Measurements from ENCODE around the gene GSTM3.
"Not testable (repeated sequence)": the region's sequence is repeated elsewhere in the genome, so short reads cannot be mapped to it uniquely, and the experiment has no call there.

The GSTM3 gene

DNA sequence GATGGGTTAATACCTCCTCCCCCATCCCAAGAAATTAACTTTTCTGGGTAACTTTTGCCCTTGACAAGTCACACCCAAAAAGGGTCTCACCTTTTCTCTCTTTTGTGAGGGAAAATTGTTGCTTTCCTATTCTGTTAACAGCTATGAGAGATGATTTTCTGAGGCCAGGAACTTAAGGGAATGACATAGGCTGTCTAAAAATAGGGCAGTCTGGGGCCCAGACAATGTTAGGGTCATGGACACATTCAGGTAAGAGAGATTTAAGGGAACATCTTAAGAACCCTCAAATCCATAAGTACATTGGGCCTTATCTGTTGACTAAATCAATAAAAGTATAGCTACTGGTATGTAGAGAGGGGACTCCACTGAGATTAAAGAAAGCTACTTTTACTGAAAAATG is 8.4 kb upstream of the GSTM3 start:
- no peak overlapping the region for H3K4me3 ChIP-seq (ENCODE audit: low read depth, low read length)
- TF ChIP-seq, protein P1, sequence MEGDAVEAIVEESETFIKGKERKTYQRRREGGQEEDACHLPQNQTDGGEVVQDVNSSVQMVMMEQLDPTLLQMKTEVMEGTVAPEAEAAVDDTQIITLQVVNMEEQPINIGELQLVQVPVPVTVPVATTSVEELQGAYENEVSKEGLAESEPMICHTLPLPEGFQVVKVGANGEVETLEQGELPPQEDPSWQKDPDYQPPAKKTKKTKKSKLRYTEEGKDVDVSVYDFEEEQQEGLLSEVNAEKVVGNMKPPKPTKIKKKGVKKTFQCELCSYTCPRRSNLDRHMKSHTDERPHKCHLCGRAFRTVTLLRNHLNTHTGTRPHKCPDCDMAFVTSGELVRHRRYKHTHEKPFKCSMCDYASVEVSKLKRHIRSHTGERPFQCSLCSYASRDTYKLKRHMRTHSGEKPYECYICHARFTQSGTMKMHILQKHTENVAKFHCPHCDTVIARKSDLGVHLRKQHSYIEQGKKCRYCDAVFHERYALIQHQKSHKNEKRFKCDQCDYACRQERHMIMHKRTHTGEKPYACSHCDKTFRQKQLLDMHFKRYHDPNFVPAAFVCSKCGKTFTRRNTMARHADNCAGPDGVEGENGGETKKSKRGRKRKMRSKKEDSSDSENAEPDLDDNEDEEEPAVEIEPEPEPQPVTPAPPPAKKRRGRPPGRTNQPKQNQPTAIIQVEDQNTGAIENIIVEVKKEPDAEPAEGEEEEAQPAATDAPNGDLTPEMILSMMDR (IDR thresholded peaks at IDR 0.05; ENCODE audit: low read depth, low read length), result no peak

- H3K4me3 ChIP-seq (ENCODE audit: low read depth, low read length), result not testable (repeated sequence)
Measured at GRCh38 chr1:109748311-109748710, 7.5 kb upstream of the GSTM3 start.

DNA sequence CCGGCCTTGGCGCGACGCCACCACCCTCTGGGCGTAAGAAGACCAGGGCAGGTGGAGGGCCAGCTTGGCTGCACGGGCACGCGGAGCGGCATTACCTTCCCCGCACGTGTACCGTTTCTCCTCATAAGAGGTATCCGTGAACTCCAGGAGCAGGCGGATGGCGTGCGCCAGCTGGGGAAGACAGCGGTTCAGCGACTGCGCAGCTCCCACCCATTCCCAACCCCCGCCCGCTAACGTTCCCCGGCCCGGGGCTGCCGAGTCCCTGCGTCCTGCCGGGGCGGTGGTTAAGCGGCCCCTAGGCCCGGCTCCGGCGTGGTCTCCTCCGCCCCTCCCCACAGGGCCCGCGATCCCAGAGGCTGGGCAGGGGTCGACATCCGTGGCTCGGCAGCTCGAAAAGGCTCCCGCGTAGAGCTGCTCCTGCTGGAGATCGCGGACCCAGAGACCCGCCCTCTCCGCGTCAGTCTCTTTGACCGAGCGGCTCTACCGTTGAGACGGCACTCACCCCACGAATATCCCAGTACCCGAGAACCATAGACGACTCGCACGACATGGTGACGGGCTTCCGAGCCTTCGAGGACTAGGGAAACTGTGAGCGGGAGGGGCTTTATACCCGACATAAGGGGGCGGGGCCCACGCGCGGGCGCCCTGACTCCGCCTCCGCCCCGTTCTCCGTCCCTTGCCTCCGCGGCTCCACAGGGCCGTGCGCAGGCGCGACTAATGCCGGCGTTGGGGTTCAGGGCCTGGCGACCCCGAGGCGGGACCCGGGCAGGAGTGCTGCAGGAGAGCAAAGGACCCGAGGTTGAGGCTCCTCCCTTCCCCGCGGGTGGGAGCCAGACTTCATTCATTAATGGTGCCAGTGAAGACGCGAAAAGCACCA is 862 bp downstream of the GSTM3 start:
- peak overlapping the region; percentile 76 for H3K4me3 ChIP-seq (ENCODE audit: low read depth, low read length)
- TF ChIP-seq, protein P1 (IDR thresholded peaks at IDR 0.05; ENCODE audit: low read depth, low read length), result no peak

- TF ChIP-seq, protein P1 (IDR thresholded peaks at IDR 0.05; ENCODE audit: low read depth, low read length), result no peak
- no peak overlapping the region for H3K4me3 ChIP-seq (ENCODE audit: low read depth, low read length)
Measured at GRCh38 chr1:109733236-109733870, 7.5 kb downstream of the GSTM3 start.

- no peak overlapping the region for H3K4me3 ChIP-seq (ENCODE audit: low read depth, low read length)
- TF ChIP-seq, protein P1 (IDR thresholded peaks at IDR 0.05; ENCODE audit: low read depth, low read length), result no peak
Measured at GRCh38 chr1:109732390-109732881, 8.4 kb downstream of the GSTM3 start.

DNA sequence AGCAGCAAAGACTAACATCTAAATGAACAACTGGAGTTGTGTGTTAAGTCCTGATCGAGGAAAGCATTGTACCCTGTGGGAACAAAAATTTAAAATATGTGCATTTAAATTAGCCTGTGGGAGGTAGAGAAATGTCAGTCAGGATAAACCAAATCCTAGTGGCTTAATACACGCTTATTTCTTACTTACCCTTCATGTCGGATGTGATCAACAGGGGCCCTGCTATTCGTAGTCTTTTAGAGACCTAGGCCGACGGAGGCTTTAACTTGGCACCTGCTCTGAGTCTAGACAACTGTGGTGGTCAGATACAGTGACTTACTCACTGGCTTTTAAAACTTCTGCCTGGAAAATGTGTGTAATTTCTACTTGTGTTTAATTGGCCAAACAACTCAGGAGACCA is 10.2 kb downstream of the GSTM3 start:
- TF ChIP-seq, protein P1 (IDR thresholded peaks at IDR 0.05; ENCODE audit: low read depth, low read length), result no peak
- no peak overlapping the region for H3K4me3 ChIP-seq (ENCODE audit: low read depth, low read length)

DNA sequence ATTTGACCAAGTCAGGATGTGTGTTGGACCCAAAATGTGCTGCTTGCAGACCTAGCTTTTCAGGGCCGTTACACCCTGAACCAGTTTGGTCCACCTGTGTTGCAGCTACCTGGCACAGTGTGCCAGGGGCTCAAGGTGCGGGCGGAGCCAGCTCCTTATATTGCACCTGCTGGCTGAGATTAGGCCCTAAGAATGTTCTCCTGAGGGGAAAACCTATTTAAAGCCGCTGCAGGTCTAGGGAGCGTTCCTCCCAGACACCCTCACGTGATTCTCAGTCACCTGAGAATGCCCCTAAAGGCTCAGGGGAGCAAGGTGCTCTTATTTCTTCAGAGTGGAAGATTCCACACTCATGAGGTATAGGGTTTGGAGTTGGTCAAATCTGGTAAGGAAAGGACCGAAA is 12.0 kb downstream of the GSTM3 start:
- TF ChIP-seq, protein P1 (IDR thresholded peaks at IDR 0.05; ENCODE audit: low read depth, low read length), result no peak
- H3K4me3 ChIP-seq (ENCODE audit: low read depth, low read length), result no peak overlapping the region

Measured in WI38 (cell line).